Stomach (tissue), 4 donors: ENCODE measurements around the gene DPYD.

ENCODE experiments used
- POLR2A ChIP-seq, 4 donors: fragments of 450-650 bp; IDR thresholded peaks; one replicate each; pipeline ENCODE4 v1.6.1; 2016; ENCODE audit warnings: antibody characterized with exemption in 4 of 4, control low read depth in 2 of 4, mild to moderate bottlenecking in 1 of 4, moderate library complexity in 1 of 4
- TF ChIP-seq, protein P1 (sequence below), 7 experiments: fragments of 450-650 bp in 4 of 7; fragments of 200-600 bp in 3 of 7; sonication (generic) in 3 of 7; IDR thresholded peaks; one replicate each; pipeline ENCODE4 v1.5.1; 2016 to 2019; ENCODE audit warnings: antibody characterized with exemption in 7 of 7, control low read depth in 2 of 7, mild to moderate bottlenecking in 1 of 7

DNA sequence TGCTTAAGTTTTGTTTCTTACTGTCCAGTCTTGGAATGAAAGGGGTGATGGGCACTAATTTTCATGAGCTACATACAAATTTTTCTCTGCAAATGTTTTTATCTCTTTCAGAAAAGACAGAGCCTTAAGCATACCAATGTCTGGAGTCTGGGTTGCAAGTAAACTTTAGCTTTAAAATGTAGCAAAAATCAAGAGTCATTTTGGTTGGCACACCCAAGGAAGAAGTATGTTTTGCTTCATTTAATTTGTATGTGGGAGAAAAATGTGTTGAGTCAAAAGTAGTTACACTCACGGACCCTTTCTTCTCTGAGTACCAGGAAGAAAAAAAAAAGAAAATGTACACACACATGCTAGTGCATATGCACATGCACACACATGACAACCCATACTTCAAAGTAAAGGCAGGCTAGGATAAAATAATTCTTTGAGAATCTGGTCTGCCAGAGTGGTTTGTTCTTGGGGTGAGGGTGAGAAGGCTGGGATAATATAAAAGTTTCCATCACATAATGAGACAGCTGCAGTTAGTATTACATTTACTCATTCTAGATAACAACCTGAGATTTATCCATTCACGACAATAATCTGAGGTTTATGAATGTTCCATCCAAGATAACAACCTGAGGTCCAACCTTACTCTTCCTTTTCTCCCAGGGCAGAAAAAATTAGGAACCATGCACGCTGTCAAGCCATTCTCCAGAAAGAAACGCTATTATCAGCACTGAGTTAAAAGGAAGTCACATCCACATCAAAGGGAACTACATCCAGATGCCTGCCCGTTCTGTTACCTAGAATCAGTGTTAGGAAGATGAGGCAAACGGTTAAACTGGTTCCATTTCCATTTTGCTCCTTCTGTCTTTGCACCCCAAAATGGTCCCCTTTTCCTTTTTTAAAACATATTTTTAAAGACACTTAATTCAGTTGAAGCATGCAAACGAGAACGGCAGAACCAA lies 9.3 kb downstream of the DPYD start:
- TF ChIP-seq POLR2A (IDR thresholded peaks at IDR 0.05) = no peak
- TF ChIP-seq, protein P1, sequence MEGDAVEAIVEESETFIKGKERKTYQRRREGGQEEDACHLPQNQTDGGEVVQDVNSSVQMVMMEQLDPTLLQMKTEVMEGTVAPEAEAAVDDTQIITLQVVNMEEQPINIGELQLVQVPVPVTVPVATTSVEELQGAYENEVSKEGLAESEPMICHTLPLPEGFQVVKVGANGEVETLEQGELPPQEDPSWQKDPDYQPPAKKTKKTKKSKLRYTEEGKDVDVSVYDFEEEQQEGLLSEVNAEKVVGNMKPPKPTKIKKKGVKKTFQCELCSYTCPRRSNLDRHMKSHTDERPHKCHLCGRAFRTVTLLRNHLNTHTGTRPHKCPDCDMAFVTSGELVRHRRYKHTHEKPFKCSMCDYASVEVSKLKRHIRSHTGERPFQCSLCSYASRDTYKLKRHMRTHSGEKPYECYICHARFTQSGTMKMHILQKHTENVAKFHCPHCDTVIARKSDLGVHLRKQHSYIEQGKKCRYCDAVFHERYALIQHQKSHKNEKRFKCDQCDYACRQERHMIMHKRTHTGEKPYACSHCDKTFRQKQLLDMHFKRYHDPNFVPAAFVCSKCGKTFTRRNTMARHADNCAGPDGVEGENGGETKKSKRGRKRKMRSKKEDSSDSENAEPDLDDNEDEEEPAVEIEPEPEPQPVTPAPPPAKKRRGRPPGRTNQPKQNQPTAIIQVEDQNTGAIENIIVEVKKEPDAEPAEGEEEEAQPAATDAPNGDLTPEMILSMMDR (IDR thresholded peaks at IDR 0.05) = no peak
